EH (cell line): Measurements from ENCODE around the gene OPRL1.

ENCODE experiments used
- DNase-seq: peaks from one replicate; pipeline ENCODE4 v3.0.0-alpha.2; 2015; ENCODE audit warnings: low read depth

OPRL1 gene

GRCh38 chr20:64104667-64105451 lies 25.0 kb downstream of the OPRL1 start:
- no peak for DNase-seq

GRCh38 chr20:64105846-64106434 lies 26.1 kb downstream of the OPRL1 start:
- DNase-seq, result no peak

GRCh38 chr20:64106435-64106961 lies 26.6 kb downstream of the OPRL1 start:
- no peak for DNase-seq

- DNase-seq, result no peak
These were observed 27.3 kb downstream of the OPRL1 start, which contains the start of gene NPBWR2 for GRCh38 chr20:64106981-64107735. NPBWR2 (minus strand) TSS chr20:64107565; CDS start chr20:64106831, 734 bp downstream.

- DNase-seq, result no peak
These were observed 28.0 kb downstream of the OPRL1 start for GRCh38 chr20:64107736-64108457.

- DNase-seq, result no peak
These were observed 29.1 kb downstream of the OPRL1 start for GRCh38 chr20:64108731-64109681.

GRCh38 chr20:64109831-64110391 lies 30.0 kb downstream of the OPRL1 start:
- no peak for DNase-seq

- DNase-seq, result no peak
These were observed 30.7 kb downstream of the OPRL1 start for GRCh38 chr20:64110411-64111068.

GRCh38 chr20:64111841-64112641 lies 32.2 kb downstream of the OPRL1 start:
- DNase-seq, result no peak

- DNase-seq, result no peak
These were observed 33.0 kb downstream of the OPRL1 start for GRCh38 chr20:64112691-64113443.

GRCh38 chr20:64113444-64113775 lies 33.5 kb downstream of the OPRL1 start:
- DNase-seq, result no peak

GRCh38 chr20:64113796-64114355 lies 34.0 kb downstream of the OPRL1 start:
- DNase-seq, result no peak

- DNase-seq, result no peak
These were observed 34.6 kb downstream of the OPRL1 start for GRCh38 chr20:64114356-64114971.

- DNase-seq, result no peak
These were observed 35.5 kb downstream of the OPRL1 start for GRCh38 chr20:64115171-64115911.

- DNase-seq, result no peak
These were observed 36.1 kb downstream of the OPRL1 start for GRCh38 chr20:64116016-64116415.

GRCh38 chr20:64116541-64117431 lies 36.9 kb downstream of the OPRL1 start:
- no peak for DNase-seq
